Hepatocyte (in vitro differentiated cells): ENCODE measurements around the gene AGFG1.

Experiments
- EZH2 ChIP-seq: fragments of 200-600 bp; sonication (generic); IDR thresholded peaks from 2 replicates; pipeline ENCODE4 v1.6.1; 2016; ENCODE audit warnings: antibody characterized with exemption, mild to moderate bottlenecking, borderline replicate concordance
- EZH2phosphoT487 ChIP-seq: fragments of 200-600 bp; sonication (generic); IDR thresholded peaks from one replicate; pipeline ENCODE4 v1.6.1; 2018; ENCODE audit warnings: antibody characterized with exemption, mild to moderate bottlenecking, low read depth, moderate library complexity; ENCODE audit not compliant: unreplicated experiment, severe bottlenecking

GRCh38 chr2:227568852-227569169, 96.9 kb downstream of the AGFG1 start:
- TF ChIP-seq EZH2 (no peak), EZH2phosphoT487 (no peak)
